T-cell (primary cell): ENCODE results near the gene OR2T3. TPM values are rescaled to one million over a fixed set of nuclear protein-coding genes. Genes with fewer than 3 reads are reported as not detected.

Experiments used
- total RNA-seq, 35 experiments: library from RNA in 6 of 35; stranded (reverse) in 6 of 35; fragments of 120-200 nt in 1 of 35; gene quantifications; one replicate each; pipeline versions ENCODE4 v1.2.1 to v1.2.4 and lab custom pipeline; 2013 to 2026

Gene OR2T3
- total RNA-seq, 5 donors from 2014 or later (not counting 1 experiment from before 2014, with no cell fraction given), result not detected

Other genes with a start within 250 kb of the OR2T3 start
- gene OR2M4, start 241.9 kb upstream of the OR2T3 start, total RNA-seq, result not detected
- not detected for gene OR2T33, start 195.4 kb upstream of the OR2T3 start, total RNA-seq
- not detected for gene OR2T12, start 169.9 kb upstream of the OR2T3 start, total RNA-seq
- gene OR2M7, start 148.8 kb upstream of the OR2T3 start, total RNA-seq, result not detected
- not detected for gene OR14C36, start 124.6 kb upstream of the OR2T3 start, total RNA-seq
- gene OR2T4, start 111.7 kb upstream of the OR2T3 start, total RNA-seq, result not detected
- gene OR2T6, start 97.6 kb upstream of the OR2T3 start, total RNA-seq, result not detected
- not detected for gene OR2T1, start 70.3 kb upstream of the OR2T3 start, total RNA-seq
- gene OR2T2, start 27.7 kb upstream of the OR2T3 start, total RNA-seq, result not detected
- gene OR2T5, start 15.2 kb downstream of the OR2T3 start, total RNA-seq, result not detected
- not detected for gene OR2G6, start 34.7 kb downstream of the OR2T3 start, total RNA-seq
- gene OR2T29, start 89.4 kb downstream of the OR2T3 start, total RNA-seq, result not detected
- not detected for gene OR2T34, start 101.4 kb downstream of the OR2T3 start, total RNA-seq
- gene OR2T10, start 124.3 kb downstream of the OR2T3 start, total RNA-seq, result not detected
- not detected for gene OR2T11, start 161.7 kb downstream of the OR2T3 start, total RNA-seq
- gene OR2T35, start 171.9 kb downstream of the OR2T3 start, total RNA-seq, result not detected
- not detected for gene OR2T27, start 182.2 kb downstream of the OR2T3 start, total RNA-seq
- not detected for gene OR14I1, start 229.4 kb downstream of the OR2T3 start, total RNA-seq